AG10803 (cell line): Measurements from ENCODE around the gene DOC2B.

Experiments used
- DNase-seq: peaks from one replicate; pipeline ENCODE4 v3.0.0; 2010; ENCODE audit warnings: low read depth
- H3K4me3 ChIP-seq: 2 replicates; pipeline ENCODE4 v1.5.1; 2011; ENCODE audit warnings: mild to moderate bottlenecking, low read length, control low read depth
- CTCF ChIP-seq: conservative IDR thresholded peaks from 2 replicates; pipeline ENCODE4 v1.5.1; 2011; ENCODE audit warnings: mild to moderate bottlenecking, low read length, control low read depth, inconsistent platforms

Gene DOC2B

DNA sequence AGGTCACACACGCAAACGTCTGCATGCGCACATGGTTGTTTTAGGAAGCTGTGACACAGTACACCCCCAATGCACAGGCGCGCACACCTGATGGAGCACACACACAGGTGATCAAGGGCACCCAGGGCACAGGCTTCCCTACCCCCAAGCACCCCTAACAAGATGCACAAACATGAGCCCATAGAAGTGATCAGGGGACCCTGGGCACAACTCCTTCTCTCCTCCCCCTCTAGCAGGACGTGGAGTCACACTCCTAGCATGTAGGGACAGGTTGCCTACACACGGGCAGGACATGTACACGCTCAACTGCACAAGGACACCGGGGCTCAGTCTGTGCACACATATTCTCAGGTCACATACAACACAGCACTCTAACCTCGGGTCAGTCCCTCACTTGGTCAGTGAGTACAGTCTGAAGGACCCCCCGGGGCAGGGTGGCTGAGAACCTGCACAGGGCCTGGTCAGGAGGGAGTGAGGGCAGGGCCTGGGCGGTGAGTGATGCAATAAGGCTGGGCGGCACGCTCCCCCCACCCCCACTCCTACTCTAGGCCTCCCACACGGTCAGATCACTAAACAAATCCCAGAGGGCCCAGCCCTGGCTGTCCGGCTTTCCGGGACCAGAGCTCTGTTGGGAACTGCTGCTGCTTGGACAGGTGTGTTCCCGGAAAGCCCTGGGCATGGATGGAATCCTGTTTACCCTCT, 751 bp upstream of the DOC2B start:
- DNase-seq, result no peak
- H3K4me3 ChIP-seq, result no peak overlapping the region
- TF ChIP-seq CTCF, result no peak

- no peak for DNase-seq
- TF ChIP-seq CTCF, result no peak
- no peak overlapping the region for H3K4me3 ChIP-seq
These were observed 837 bp downstream of the DOC2B start for GRCh38 chr17:180381-181244.

DNA sequence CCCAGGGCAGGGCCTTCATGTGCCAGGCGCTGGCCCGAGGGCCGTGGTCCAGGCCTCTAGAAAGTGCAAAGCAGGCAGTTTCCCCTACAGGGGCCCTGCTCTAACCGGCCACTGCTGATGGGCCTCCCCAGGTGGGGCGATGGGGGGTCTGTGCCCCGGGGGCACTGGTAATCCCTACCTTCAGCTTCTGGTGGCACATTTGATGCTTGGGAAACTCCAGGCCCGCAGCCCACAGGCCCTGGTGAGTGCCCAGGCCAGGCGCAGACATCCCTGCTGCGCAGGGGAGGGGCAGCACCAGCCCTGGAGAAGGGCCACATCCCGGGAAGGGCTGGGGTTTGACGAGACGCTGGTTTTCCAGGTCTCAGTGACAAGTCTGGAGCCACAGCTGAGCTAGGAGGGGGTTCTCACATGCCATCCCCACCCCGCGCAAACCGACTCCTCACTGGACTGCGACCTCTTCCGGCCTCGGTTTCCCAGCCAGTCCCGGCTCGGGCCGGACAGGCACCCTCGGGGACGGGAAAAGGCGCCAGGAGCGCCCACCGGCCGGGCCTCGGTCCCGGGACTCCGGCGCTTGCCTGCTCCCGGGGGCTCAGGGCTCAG, 1.6 kb downstream of the DOC2B start:
- DNase-seq, result no peak
- no peak overlapping the region for H3K4me3 ChIP-seq
- TF ChIP-seq CTCF, result no peak

DNA sequence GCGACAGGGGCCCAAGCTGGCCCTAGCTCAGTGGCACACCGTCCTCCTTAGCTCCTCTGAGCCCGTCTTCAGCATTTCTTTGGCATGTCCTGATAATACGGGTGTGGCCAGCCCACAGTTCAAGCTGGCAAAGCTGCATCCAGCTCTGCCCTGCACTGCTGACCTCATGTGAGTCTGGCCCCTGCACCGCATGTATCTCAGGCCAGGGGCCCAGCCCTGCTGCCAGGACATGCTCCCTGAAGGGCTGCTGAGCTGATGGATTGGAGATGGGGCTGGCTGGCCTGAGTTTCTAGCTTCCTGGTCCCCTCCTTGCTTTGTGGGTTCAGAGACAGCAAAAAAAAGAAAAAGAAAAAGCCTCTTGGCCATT, 2.4 kb downstream of the DOC2B start:
- DNase-seq, result no peak
- no peak overlapping the region for H3K4me3 ChIP-seq
- TF ChIP-seq CTCF, result no peak

- DNase-seq, result no peak
- TF ChIP-seq CTCF, result no peak
- no peak overlapping the region for H3K4me3 ChIP-seq
These were observed 3.0 kb downstream of the DOC2B start for GRCh38 chr17:178292-179065.

- no peak overlapping the region for H3K4me3 ChIP-seq
- DNase-seq, result no peak
- TF ChIP-seq CTCF, result no peak
These were observed 3.7 kb downstream of the DOC2B start for GRCh38 chr17:177762-178161.
